IMR-90 (cell line): Measurements from ENCODE around the gene CAPRIN1. TPM values are rescaled to one million over a fixed set of nuclear protein-coding genes. Genes with fewer than 3 reads are reported as not detected.

Source experiments
- ATAC-seq: fragments of 200-7000 bp; cut with Tn5 transposase; 2 replicates; pipeline ENCODE4 v1.9.1; 2020; ENCODE audit warnings: low read depth, mild to moderate bottlenecking, moderate library complexity
- BruUV-seq: library from RNA; stranded (reverse); fragments of 400-500 nt; replicated peaks from 2 replicates; lab custom pipeline; 2021; lab: Mats Ljungman, UMichigan
- CTCF ChIA-PET: fragments of 300-600 bp; formaldehyde crosslinking; extraction: SDS; loops from one replicate; lab custom pipeline; 2021; ENCODE audit warnings: antibody characterized with exemption; lab: Yijun Ruan, JAX
- POLR2A ChIA-PET: fragments of 300-600 bp; sonication (Branson Sonifier 250); formaldehyde crosslinking; loops from one replicate; lab custom pipeline; 2022; ENCODE audit warnings: antibody characterized with exemption; ENCODE audit not compliant: unreplicated experiment; lab: Charles Lee
- DNase-seq: peaks from one replicate; pipeline ENCODE4 v3.0.0; 2013
- H2AFZ ChIP-seq: replicated peaks from 2 replicates; pipeline ENCODE3; 2013; ENCODE audit warnings: low read length, mild to moderate bottlenecking; ENCODE audit not compliant: poor library complexity
- H2AK5ac ChIP-seq: 2 replicates; pipeline ENCODE4 v1.6.1; 2013; ENCODE audit warnings: low read depth, low read length, inconsistent platforms
- H2AK9ac ChIP-seq: replicated peaks from 2 replicates; pipeline ENCODE3; 2013; ENCODE audit warnings: mild to moderate bottlenecking, low read depth, low read length, moderate library complexity; ENCODE audit not compliant: poor library complexity
- H2BK120ac ChIP-seq: 2 replicates; pipeline ENCODE4 v1.6.1; 2013; ENCODE audit warnings: low read depth, low read length, inconsistent platforms
- H2BK15ac ChIP-seq: 3 replicates; pipeline ENCODE4 v1.6.1; 2013; ENCODE audit warnings: low read depth, low read length, inconsistent platforms
- H2BK20ac ChIP-seq: 2 replicates; pipeline ENCODE4 v1.6.1; 2013; ENCODE audit warnings: low read depth, mild to moderate bottlenecking, inconsistent platforms, low read length, moderate library complexity
- H2BK5ac ChIP-seq: 2 replicates; pipeline ENCODE4 v1.6.1; 2013; ENCODE audit warnings: mild to moderate bottlenecking, low read depth, low read length, inconsistent platforms; ENCODE audit not compliant: poor library complexity, severe bottlenecking
- H3K14ac ChIP-seq: replicated peaks from 2 replicates; pipeline ENCODE4 v1.6.1; 2013; ENCODE audit warnings: low read depth, low read length, inconsistent platforms
- H3K18ac ChIP-seq: 2 replicates; pipeline ENCODE4 v1.6.1; 2013; ENCODE audit warnings: low read depth, low read length, control low read depth
- H3K23ac ChIP-seq: 2 replicates; pipeline ENCODE4 v1.6.1; 2013; ENCODE audit warnings: low read depth, low read length, inconsistent platforms
- H3K27ac ChIP-seq: 2 replicates; pipeline ENCODE4 v1.5.1; 2013; ENCODE audit warnings: mild to moderate bottlenecking, control low read depth, low read length; ENCODE audit not compliant: insufficient read depth
- H3K27me3 ChIP-seq: 2 replicates; pipeline ENCODE4 v1.6.1; 2013; ENCODE audit warnings: low read length; ENCODE audit not compliant: control insufficient read depth, insufficient read depth
- H3K36me3 ChIP-seq: 2 replicates; pipeline ENCODE4 v1.6.1; 2013; ENCODE audit warnings: low read length, mixed read lengths; ENCODE audit not compliant: control insufficient read depth, insufficient read depth
- H3K4ac ChIP-seq: 2 replicates; pipeline ENCODE4 v1.6.1; 2013; ENCODE audit warnings: low read depth, low read length, inconsistent platforms
- H3K4me1 ChIP-seq: 2 replicates; pipeline ENCODE4 v1.6.1; 2013; ENCODE audit warnings: low read length, mixed read lengths; ENCODE audit not compliant: control insufficient read depth, insufficient read depth
- H3K4me2 ChIP-seq: 2 replicates; pipeline ENCODE4 v1.6.1; 2013; ENCODE audit warnings: low read depth, mild to moderate bottlenecking, control low read depth, low read length, moderate library complexity
- H3K4me3 ChIP-seq: 2 replicates; pipeline ENCODE4 v1.5.1; 2013; ENCODE audit warnings: low read depth, mild to moderate bottlenecking, control low read depth, low read length, moderate library complexity; ENCODE audit not compliant: insufficient read depth
- H3K56ac ChIP-seq: 2 replicates; pipeline ENCODE4 v1.6.1; 2013; ENCODE audit warnings: low read length, inconsistent platforms; ENCODE audit not compliant: insufficient read depth; ENCODE audit errors: extremely low read depth
- H3K79me1 ChIP-seq, 2 experiments: 2 replicates each; pipeline ENCODE4 v1.6.1; 2013; ENCODE audit warnings: low read length in 2 of 2, inconsistent platforms in 1 of 2, low read depth in 1 of 2
- H3K9ac ChIP-seq: 2 replicates; pipeline ENCODE4 v1.6.1; 2013; ENCODE audit warnings: low read depth, low read length, control low read depth
- H3K9me1 ChIP-seq: 2 replicates; pipeline ENCODE4 v1.6.1; 2013; ENCODE audit warnings: low read length, inconsistent platforms; ENCODE audit not compliant: insufficient read depth
- H3K9me3 ChIP-seq: 2 replicates; pipeline ENCODE4 v1.6.1; 2013; ENCODE audit warnings: low read length; ENCODE audit not compliant: control insufficient read depth, insufficient read depth
- H4K20me1 ChIP-seq: 2 replicates; pipeline ENCODE4 v1.6.1; 2013; ENCODE audit warnings: low read length, inconsistent platforms; ENCODE audit not compliant: insufficient read depth
- H4K5ac ChIP-seq: 2 replicates; pipeline ENCODE4 v1.6.1; 2013; ENCODE audit warnings: mild to moderate bottlenecking, low read depth, low read length, control low read depth
- H4K8ac ChIP-seq, 2 experiments: 2 replicates each; pipeline ENCODE4 v1.6.1; 2013; ENCODE audit warnings: low read depth in 2 of 2, low read length in 2 of 2, control low read depth in 1 of 2, inconsistent platforms in 1 of 2
- H4K91ac ChIP-seq: 2 replicates; pipeline ENCODE4 v1.6.1; 2013; ENCODE audit warnings: low read depth, low read length, inconsistent platforms; ENCODE audit not compliant: insufficient read depth
- CEBPB ChIP-seq: IDR thresholded peaks from 2 replicates; pipeline ENCODE4 v1.6.1; 2012; ENCODE audit warnings: low read depth, low read length, improper control_type of control experiment
- CHD1 ChIP-seq: IDR thresholded peaks from 2 replicates; pipeline ENCODE4 v1.6.1; 2012; ENCODE audit warnings: low read depth, low read length, improper control_type of control experiment
- CTCF ChIP-seq: conservative IDR thresholded peaks from 2 replicates; pipeline ENCODE4 v1.5.1; 2012; ENCODE audit warnings: mild to moderate bottlenecking, low read depth, low read length, improper control_type of control experiment
- ELK1 ChIP-seq: fragments of 150-350 bp; IDR thresholded peaks from 2 replicates; pipeline ENCODE4 v1.6.1; 2016; ENCODE audit warnings: low read depth, mild to moderate bottlenecking, low read length, moderate library complexity, borderline replicate concordance
- FOS ChIP-seq: fragments of 150-350 bp; IDR thresholded peaks from 2 replicates; pipeline ENCODE4 v1.6.1; 2016; ENCODE audit warnings: low read depth, low read length
- MAFK ChIP-seq: IDR thresholded peaks from 2 replicates; pipeline ENCODE4 v1.6.1; 2012; ENCODE audit warnings: low read depth, low read length, improper control_type of control experiment
- MAZ ChIP-seq: IDR thresholded peaks from 2 replicates; pipeline ENCODE4 v1.6.1; 2012; ENCODE audit warnings: low read depth, mild to moderate bottlenecking, low read length, improper control_type of control experiment, moderate library complexity, borderline replicate concordance
- MXI1 ChIP-seq: IDR thresholded peaks from 2 replicates; pipeline ENCODE4 v1.6.1; 2012; ENCODE audit warnings: low read depth, mild to moderate bottlenecking, low read length, moderate library complexity, borderline replicate concordance
- NFE2L2 ChIP-seq: fragments of 150-350 bp; IDR thresholded peaks from 2 replicates; pipeline ENCODE4 v1.6.1; 2016; ENCODE audit warnings: low read depth, mild to moderate bottlenecking, low read length
- POLR2A ChIP-seq: IDR thresholded peaks from 2 replicates; pipeline ENCODE4 v1.6.1; 2012; ENCODE audit warnings: mild to moderate bottlenecking, low read depth, low read length
- RAD21 ChIP-seq: IDR thresholded peaks from 2 replicates; pipeline ENCODE4 v1.6.1; 2012; ENCODE audit warnings: low read length, improper control_type of control experiment
- RCOR1 ChIP-seq: IDR thresholded peaks from 2 replicates; pipeline ENCODE4 v1.6.1; 2012; ENCODE audit warnings: mild to moderate bottlenecking, low read length, improper control_type of control experiment; ENCODE audit not compliant: insufficient replicate concordance
- RFX5 ChIP-seq: IDR thresholded peaks from 2 replicates; pipeline ENCODE4 v1.8.0; 2012; ENCODE audit warnings: low read depth, mild to moderate bottlenecking, low read length, moderate library complexity
- SMC3 ChIP-seq: fragments of 150-350 bp; IDR thresholded peaks from 2 replicates; pipeline ENCODE4 v1.6.1; 2016; ENCODE audit warnings: low read depth, mild to moderate bottlenecking, antibody characterized with exemption, low read length, moderate library complexity
- USF2 ChIP-seq: fragments of 150-350 bp; IDR thresholded peaks from 2 replicates; pipeline ENCODE4 v1.6.1; 2017; ENCODE audit warnings: mild to moderate bottlenecking, antibody characterized with exemption, low read length, low read depth
- WGBS, 2 experiments: methylation state at CpG; one replicate each; pipeline versions ENCODE4 v1.1.5 to v1.1.7; 2013; ENCODE audit warnings: missing lambda C conversion rate in 2 of 2; ENCODE audit not compliant: insufficient read length in 1 of 2; ENCODE audit errors: extremely low coverage in 2 of 2; 5-methylcytosine and 5-hydroxymethylcytosine counted together
- dilution Hi-C: fragments of 300-500 bp; cut with HindIII; formaldehyde crosslinking; loops from one replicate; pipeline ENCODE4 v1.14.3; 2018; ENCODE audit warnings: low sequenced_read_pairs; ENCODE audit not compliant: unreplicated experiment
- in situ Hi-C: fragments of 300-500 bp; cut with MboI; formaldehyde crosslinking; loops from 3 replicates; pipeline ENCODE4 v1.14.3; 2019; ENCODE audit warnings: low sequenced_read_pairs, inconsistent platforms, mixed read lengths
- intact Hi-C: fragments of 100-400 bp; cut with micrococcal nuclease; formaldehyde crosslinking; loops from 2 replicates; pipeline ENCODE4 v1.10.0; 2022
- polyA plus RNA-seq, 3 experiments: library from polyadenylated mRNA; depleted of rRNA; stranded (reverse); fragments of >200 nt; gene quantifications; 2 replicates each; pipeline ENCODE4 v1.2.3, GENCODE V29; 2012; ENCODE audit warnings: low replicate concordance in 1 of 3
- total RNA-seq: library from RNA; depleted of rRNA; stranded (reverse); fragments of >200 nt; gene quantifications from 2 replicates; pipeline ENCODE4 v1.2.3, GENCODE V29; 2012

The CAPRIN1 gene
- total and polyA plus RNA-seq, 2 of the 4 experiments (the other 2 are of a cell fraction), result 127 to 253 TPM

DNA sequence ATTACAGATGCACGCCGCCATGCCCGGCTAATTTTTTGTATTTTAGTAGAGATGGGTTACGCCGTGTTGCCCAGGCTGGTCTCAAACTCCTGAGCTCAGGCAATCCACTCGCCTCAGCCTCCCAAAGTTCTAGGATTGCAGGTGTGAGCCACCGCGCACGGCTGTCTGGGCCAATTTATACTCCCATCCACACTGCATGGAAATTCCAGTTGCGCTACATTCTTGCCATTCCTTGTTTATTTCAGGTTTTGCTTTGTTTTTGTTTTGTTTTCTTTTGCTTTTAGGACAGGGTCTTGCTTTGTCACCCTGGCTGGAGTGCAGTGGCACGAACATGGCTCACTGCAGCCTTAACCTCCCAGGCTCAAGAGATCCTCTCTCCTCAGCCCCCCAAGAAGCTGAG, 11.0 kb upstream of the CAPRIN1 start:
- Histone ChIP-seq H2BK15ac (no peak overlapping the region), H3K9me3 (no peaks in the 10 kb centered on the region), H2AK5ac (no peak overlapping the region), H2BK5ac (no peak overlapping the region), H4K5ac (no peak overlapping the region), H3K4ac (no peak overlapping the region), H3K4me3 (no peak overlapping the region), H3K56ac (no peak overlapping the region), H3K36me3 (no peaks in the 10 kb centered on the region), H2AFZ (no peak overlapping the region), H4K8ac (no peak overlapping the region), H3K18ac (no peak overlapping the region), H2BK120ac (no peak overlapping the region), H3K9ac (no peak overlapping the region), H3K4me2 (no peak overlapping the region), H3K27ac (no peak overlapping the region), H3K27me3 (no peaks in the 10 kb centered on the region; the same call in 1 of the 2 replicates), H3K9me1 (no peaks in the 10 kb centered on the region), H2BK20ac (no peak overlapping the region), H3K23ac (no peak overlapping the region), H4K91ac (no peak overlapping the region), H4K20me1 (no peaks in the 10 kb centered on the region), H2AK9ac (no peak overlapping the region), H3K14ac (no peak overlapping the region), H3K79me1 (no peaks in the 10 kb centered on the region), H3K4me1 (no peaks in the 10 kb centered on the region; the same call in 1 of the 2 replicates)
- ATAC-seq (no peak), DNase-seq (no peak)
- ChIA-PET CTCF (no interaction called here), POLR2A (no interaction called here)
- no CpG with 5 or more reads among the region's 11 CpGs for WGBS, 2 experiments
- TF ChIP-seq SMC3 (no peak), USF2 (no peak), MAFK (no peak), MXI1 (no peak), POLR2A (no peak), MAZ (no peak), RAD21 (no peak), CHD1 (no peak), RCOR1 (no peak), RFX5 (no peak), NFE2L2 (no peak), CEBPB (no peak), ELK1 (no peak), FOS (no peak), CTCF (no peak)
- dilution Hi-C loops (no loop called here), in situ Hi-C loops (no loop called here), intact Hi-C loops (no loop called here)
- no TSS peak for BruUV-seq
